Omental fat pad (tissue), 4 donors: ENCODE results near the gene VTA1. TPM values are rescaled to one million over a fixed set of nuclear protein-coding genes. Genes with fewer than 3 reads are reported as not detected.
"Not testable (repeated sequence)": the region's sequence is repeated elsewhere in the genome, so short reads cannot be mapped to it uniquely, and the experiment has no call there.

ENCODE experiments used
- ATAC-seq: fragments of 150-250 bp; one replicate; pipeline ENCODE4 v1.9.1; 2016; ENCODE audit warnings: mild to moderate bottlenecking, moderate library complexity; ENCODE audit not compliant: low FRiP score
- DNase-seq: peaks from one replicate; pipeline ENCODE4 v3.0.0-alpha.2; 2019; ENCODE audit warnings: low spot score
- CTCF ChIP-seq, 3 donors: fragments of 450-650 bp; IDR thresholded peaks; one replicate each; pipeline ENCODE4 v1.5.1; 2016 to 2017; ENCODE audit warnings: antibody characterized with exemption in 3 of 3, mild to moderate bottlenecking in 3 of 3, moderate library complexity in 2 of 3
- total RNA-seq, 4 donors: library from RNA; depleted of rRNA; stranded (reverse); fragments of >200 nt; gene quantifications; one replicate each; pipeline ENCODE4 v1.1.0, GENCODE V29; 2016

The VTA1 gene
- total RNA-seq, 4 donors from 2014 or later: 27.4 to 38.5 (median 34.9) TPM

GRCh38 chr6:142222022-142222421 is 75.0 kb downstream of the VTA1 start:
- DNase-seq (no peak), ATAC-seq (no peak)
- no peak for TF ChIP-seq CTCF (IDR thresholded peaks at IDR 0.05)

- ATAC-seq (no peak), DNase-seq (no peak)
- no peak for TF ChIP-seq CTCF (IDR thresholded peaks at IDR 0.05)
Measured at GRCh38 chr6:142223938-142224337, 76.9 kb downstream of the VTA1 start.

GRCh38 chr6:142225115-142225514 is 78.1 kb downstream of the VTA1 start:
- no peak for DNase-seq
- no peak for ATAC-seq
- no peak for TF ChIP-seq CTCF (IDR thresholded peaks at IDR 0.05)

GRCh38 chr6:142225552-142225951 is 78.5 kb downstream of the VTA1 start:
- TF ChIP-seq CTCF (IDR thresholded peaks at IDR 0.05): no peak
- DNase-seq (no peak), ATAC-seq (no peak)

GRCh38 chr6:142226731-142227130 is 79.7 kb downstream of the VTA1 start:
- no peak for ATAC-seq
- DNase-seq: no peak
- no peak for TF ChIP-seq CTCF (IDR thresholded peaks at IDR 0.05)

- not testable (repeated sequence) for DNase-seq, ATAC-seq
Measured at GRCh38 chr6:142229518-142230270, 82.6 kb downstream of the VTA1 start.

GRCh38 chr6:142232206-142233044 is 85.4 kb downstream of the VTA1 start:
- DNase-seq, ATAC-seq: not testable (repeated sequence)
